HepG2 (cell line): Measurements from ENCODE around the gene RAB36. TPM values are rescaled to one million over a fixed set of nuclear protein-coding genes. Genes with fewer than 3 reads are reported as not detected.

Experiments
- ARNTL ChIP-seq: sonication (generic); formaldehyde crosslinking; IDR thresholded peaks from 2 replicates; pipeline ENCODE4 v1.4.0; 2020; ENCODE audit warnings: mild to moderate bottlenecking, missing genetic modification reagents
- CERS6 ChIP-seq: sonication (generic); formaldehyde crosslinking; IDR thresholded peaks from 2 replicates; pipeline ENCODE4 v1.5.0; 2020; ENCODE audit warnings: missing genetic modification reagents
- CREM ChIP-seq, 2 experiments: sonication (generic) in 1 of 2; formaldehyde crosslinking in 1 of 2; IDR thresholded peaks; 2 replicates each; pipeline versions ENCODE4 v1.4.0 to v1.6.1; 2016 to 2020; ENCODE audit warnings: antibody characterized with exemption in 1 of 2, mild to moderate bottlenecking in 1 of 2, missing genetic modification reagents in 1 of 2
- GLMP ChIP-seq: sonication (generic); formaldehyde crosslinking; IDR thresholded peaks from 2 replicates; pipeline ENCODE4 v1.9.0; 2021; ENCODE audit warnings: missing genetic modification reagents, mild to moderate bottlenecking, borderline replicate concordance
- MXD4 ChIP-seq: IDR thresholded peaks from 2 replicates; pipeline ENCODE4 v1.6.1; 2016; ENCODE audit warnings: mild to moderate bottlenecking, missing biosample characterization, missing genetic modification reagents
- NFATC3 ChIP-seq: sonication (generic); formaldehyde crosslinking; IDR thresholded peaks from 2 replicates; pipeline ENCODE4 v1.5.1; 2020; ENCODE audit warnings: mild to moderate bottlenecking, missing genetic modification reagents
- NONO ChIP-seq, 2 experiments: fragments of 450-650 bp in 1 of 2; sonication (generic) in 1 of 2; formaldehyde crosslinking in 1 of 2; IDR thresholded peaks in 1 of 2; conservative IDR thresholded peaks in 1 of 2; 2 replicates each; pipeline versions ENCODE4 v1.6.1 to v1.8.0; 2017 to 2022; ENCODE audit warnings: mild to moderate bottlenecking in 1 of 2, missing genetic modification reagents in 1 of 2, moderate library complexity in 1 of 2
- NR2F1 ChIP-seq, 2 experiments: fragments of 450-650 bp in 1 of 2; formaldehyde crosslinking in 1 of 2; IDR thresholded peaks; 2 replicates each; pipeline versions ENCODE4 v1.5.0 to v1.6.1; 2016 to 2020; ENCODE audit warnings: mild to moderate bottlenecking in 1 of 2, missing compliant biosample characterization in 1 of 2, missing genetic modification reagents in 1 of 2, moderate library complexity in 1 of 2
- RAD21 ChIP-seq: fragments of 450-650 bp; formaldehyde crosslinking; IDR thresholded peaks from 2 replicates; pipeline ENCODE4 v1.5.0; 2020; ENCODE audit warnings: mild to moderate bottlenecking
- RARA ChIP-seq: IDR thresholded peaks from 2 replicates; pipeline ENCODE4 v1.6.1; 2016; ENCODE audit warnings: missing genetic modification reagents, missing compliant biosample characterization
- SOX5 ChIP-seq: IDR thresholded peaks from 2 replicates; pipeline ENCODE4 v1.6.1; 2016; ENCODE audit warnings: borderline replicate concordance
- ZBTB20 ChIP-seq: sonication (generic); formaldehyde crosslinking; IDR thresholded peaks from 2 replicates; pipeline ENCODE4 v1.8.1; 2023; ENCODE audit warnings: missing genetic modification reagents, low read depth, mild to moderate bottlenecking, borderline replicate concordance
- ZBTB42 ChIP-seq: sonication (generic); formaldehyde crosslinking; IDR thresholded peaks from 2 replicates; pipeline ENCODE4 v1.5.0; 2020; ENCODE audit warnings: mild to moderate bottlenecking, missing genetic modification reagents
- ZFP90 ChIP-seq: sonication (generic); formaldehyde crosslinking; IDR thresholded peaks from 2 replicates; pipeline ENCODE4 v1.8.0; 2022; ENCODE audit warnings: missing genetic modification reagents, mild to moderate bottlenecking, inconsistent platforms, borderline replicate concordance
- ZNF205 ChIP-seq: IDR thresholded peaks from 2 replicates; pipeline ENCODE4 v1.6.1; 2018; ENCODE audit warnings: missing biosample characterization, missing genetic modification reagents
- ZNF484 ChIP-seq: sonication (generic); formaldehyde crosslinking; IDR thresholded peaks from 2 replicates; pipeline ENCODE4 v1.5.1; 2020; ENCODE audit warnings: mild to moderate bottlenecking, low read depth, missing genetic modification reagents, borderline replicate concordance
- ZNF530 ChIP-seq: sonication (generic); formaldehyde crosslinking; IDR thresholded peaks from 2 replicates; pipeline ENCODE4 v1.5.0; 2020; ENCODE audit warnings: low read depth, mild to moderate bottlenecking, missing genetic modification reagents
- ZNF598 ChIP-seq: sonication (generic); formaldehyde crosslinking; IDR thresholded peaks from 2 replicates; pipeline ENCODE4 v1.5.1; 2020; ENCODE audit warnings: mild to moderate bottlenecking, missing genetic modification reagents, borderline replicate concordance
- ZNF674 ChIP-seq: sonication (generic); formaldehyde crosslinking; IDR thresholded peaks from 2 replicates; pipeline ENCODE4 v1.5.0; 2020; ENCODE audit warnings: low read depth, mild to moderate bottlenecking, missing genetic modification reagents
- polyA plus RNA-seq, 8 experiments: library from polyadenylated mRNA; depleted of rRNA in 3 of 8; stranded (reverse) in 7 of 8; unstranded in 1 of 8; fragments of >200 nt; fragmentation: Illumina TruSeq in 4 of 8; extraction: Trizol in 4 of 8; gene quantifications; 2 replicates each; pipeline versions ENCODE4 v1.2.1 to v1.2.3, GENCODE V29; 2011 to 2016; ENCODE audit warnings: low read depth in 4 of 8, missing spikeins in 1 of 8, mixed read lengths in 1 of 8; ENCODE audit not compliant: insufficient read depth in 1 of 8
- total RNA-seq, 5 experiments: library from RNA; depleted of rRNA; stranded (reverse); fragments of >200 nt; fragmentation: Illumina TruSeq; extraction: Trizol; gene quantifications; 2 replicates each; pipeline ENCODE4 v1.2.3, GENCODE V29; 2016; ENCODE audit warnings: low read depth in 1 of 5
- TF ChIP-seq, protein P1 (sequence below): sonication (generic); formaldehyde crosslinking; IDR thresholded peaks from 2 replicates; pipeline ENCODE4 v1.4.0; 2020; ENCODE audit warnings: mild to moderate bottlenecking, missing genetic modification reagents
- TF ChIP-seq, protein P2 (sequence below): sonication (generic); formaldehyde crosslinking; IDR thresholded peaks from 2 replicates; pipeline ENCODE4 v1.4.0; 2020; ENCODE audit warnings: missing genetic modification reagents, borderline replicate concordance
- TF ChIP-seq, protein P3 (sequence below): sonication (generic); formaldehyde crosslinking; IDR thresholded peaks from 2 replicates; pipeline ENCODE4 v1.4.0; 2020; ENCODE audit warnings: low read depth, mild to moderate bottlenecking, missing genetic modification reagents

Gene RAB36
- total and polyA plus RNA-seq, 2 of the 13 experiments (the other 11 are each of a cell fraction or from before 2014, with no cell fraction given) = 0.24 to 0.86 TPM

DNA sequence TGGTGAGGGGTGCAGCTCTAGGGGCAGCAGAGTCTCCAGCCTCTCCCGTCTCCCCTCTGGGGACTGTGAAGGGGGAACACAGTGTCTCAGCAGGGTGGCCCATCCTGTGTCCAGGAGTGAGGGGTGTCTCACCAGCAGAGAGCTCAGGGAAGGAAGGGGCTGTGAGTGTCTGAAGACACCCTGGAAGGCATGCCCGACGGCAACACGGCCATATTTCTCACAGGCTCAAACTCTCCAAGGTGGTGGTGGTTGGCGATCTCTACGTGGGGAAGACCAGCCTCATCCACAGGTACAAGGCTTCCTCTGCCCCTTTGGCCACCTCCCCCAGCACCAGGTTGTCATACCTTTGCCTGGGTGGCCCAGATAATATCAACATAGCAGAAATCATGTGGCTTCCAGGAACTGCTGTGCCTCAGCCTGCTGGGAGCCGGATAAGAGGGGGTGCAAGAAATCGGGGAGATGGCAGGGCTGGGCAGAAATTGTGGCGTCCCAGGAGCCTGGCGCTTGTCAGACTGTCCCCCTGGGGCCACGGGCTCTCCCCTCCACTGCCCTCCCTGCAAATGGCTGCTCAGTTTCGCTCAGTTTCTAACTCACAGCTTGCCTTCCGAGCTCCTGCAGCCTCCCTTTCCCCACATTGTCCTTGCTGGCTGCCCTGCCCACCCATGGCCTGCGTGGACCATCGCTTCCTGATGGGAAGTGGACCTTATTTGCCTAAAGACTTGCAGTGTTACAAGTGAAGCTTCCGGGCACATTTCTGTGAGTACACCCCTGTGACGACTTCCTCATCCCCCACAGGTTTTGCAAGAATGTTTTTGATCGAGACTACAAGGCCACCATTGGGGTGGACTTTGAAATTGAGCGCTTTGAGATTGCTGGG, 7.2 kb downstream of the RAB36 start (continued):
- TF ChIP-seq ZNF598 (no peak), GLMP (CRISPR knock-in tag) (no peak), RARA (peak; percentile 16; the same call in 1 of the 2 replicates), SOX5 (CRISPR knock-in tag) (no peak; the same call in 1 of the 2 replicates), MXD4 (CRISPR knock-in tag) (no peak), CREM (IDR thresholded peaks at IDR 0.05) (peak; percentile 59; the same call in 1 of the 2 replicates), CREM (CRISPR knock-in tag; IDR thresholded peaks at IDR 0.05) (no peak), ARNTL (no peak), ZNF205 (CRISPR knock-in tag) (peak; percentile 97), ZNF484 (CRISPR knock-in tag) (no peak), NFATC3 (CRISPR knock-in tag) (no peak), ZBTB42 (no peak), ZBTB20 (no peak), ZNF674 (CRISPR knock-in tag) (no peak), ZFP90 (CRISPR knock-in tag) (no peak), NONO (IDR thresholded peaks at IDR 0.05) (no peak), NONO (CRISPR knock-in tag; conservative IDR thresholded peaks at IDR 0.05) (0 out of 2 replicates have a peak, but pooled peaks have one; percentile 42), CERS6 (no peak), RAD21 (CRISPR knock-in tag) (no peak), ZNF530 (CRISPR knock-in tag) (no peak), NR2F1 (CRISPR knock-in tag; IDR thresholded peaks at IDR 0.05) (no peak)
- TF ChIP-seq, protein P1, sequence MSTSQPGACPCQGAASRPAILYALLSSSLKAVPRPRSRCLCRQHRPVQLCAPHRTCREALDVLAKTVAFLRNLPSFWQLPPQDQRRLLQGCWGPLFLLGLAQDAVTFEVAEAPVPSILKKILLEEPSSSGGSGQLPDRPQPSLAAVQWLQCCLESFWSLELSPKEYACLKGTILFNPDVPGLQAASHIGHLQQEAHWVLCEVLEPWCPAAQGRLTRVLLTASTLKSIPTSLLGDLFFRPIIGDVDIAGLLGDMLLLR (CRISPR knock-in tag) = no peak
- TF ChIP-seq, protein P2, sequence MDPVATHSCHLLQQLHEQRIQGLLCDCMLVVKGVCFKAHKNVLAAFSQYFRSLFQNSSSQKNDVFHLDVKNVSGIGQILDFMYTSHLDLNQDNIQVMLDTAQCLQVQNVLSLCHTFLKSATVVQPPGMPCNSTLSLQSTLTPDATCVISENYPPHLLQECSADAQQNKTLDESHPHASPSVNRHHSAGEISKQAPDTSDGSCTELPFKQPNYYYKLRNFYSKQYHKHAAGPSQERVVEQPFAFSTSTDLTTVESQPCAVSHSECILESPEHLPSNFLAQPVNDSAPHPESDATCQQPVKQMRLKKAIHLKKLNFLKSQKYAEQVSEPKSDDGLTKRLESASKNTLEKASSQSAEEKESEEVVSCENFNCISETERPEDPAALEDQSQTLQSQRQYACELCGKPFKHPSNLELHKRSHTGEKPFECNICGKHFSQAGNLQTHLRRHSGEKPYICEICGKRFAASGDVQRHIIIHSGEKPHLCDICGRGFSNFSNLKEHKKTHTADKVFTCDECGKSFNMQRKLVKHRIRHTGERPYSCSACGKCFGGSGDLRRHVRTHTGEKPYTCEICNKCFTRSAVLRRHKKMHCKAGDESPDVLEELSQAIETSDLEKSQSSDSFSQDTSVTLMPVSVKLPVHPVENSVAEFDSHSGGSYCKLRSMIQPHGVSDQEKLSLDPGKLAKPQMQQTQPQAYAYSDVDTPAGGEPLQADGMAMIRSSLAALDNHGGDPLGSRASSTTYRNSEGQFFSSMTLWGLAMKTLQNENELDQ = no peak
- TF ChIP-seq, protein P3, sequence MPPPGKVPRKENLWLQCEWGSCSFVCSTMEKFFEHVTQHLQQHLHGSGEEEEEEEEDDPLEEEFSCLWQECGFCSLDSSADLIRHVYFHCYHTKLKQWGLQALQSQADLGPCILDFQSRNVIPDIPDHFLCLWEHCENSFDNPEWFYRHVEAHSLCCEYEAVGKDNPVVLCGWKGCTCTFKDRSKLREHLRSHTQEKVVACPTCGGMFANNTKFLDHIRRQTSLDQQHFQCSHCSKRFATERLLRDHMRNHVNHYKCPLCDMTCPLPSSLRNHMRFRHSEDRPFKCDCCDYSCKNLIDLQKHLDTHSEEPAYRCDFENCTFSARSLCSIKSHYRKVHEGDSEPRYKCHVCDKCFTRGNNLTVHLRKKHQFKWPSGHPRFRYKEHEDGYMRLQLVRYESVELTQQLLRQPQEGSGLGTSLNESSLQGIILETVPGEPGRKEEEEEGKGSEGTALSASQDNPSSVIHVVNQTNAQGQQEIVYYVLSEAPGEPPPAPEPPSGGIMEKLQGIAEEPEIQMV (CRISPR knock-in tag) = no peak
